Parietal lobe (tissue), 2 donors: ENCODE measurements around the gene LILRA6. TPM values are rescaled to one million over a fixed set of nuclear protein-coding genes. Genes with fewer than 3 reads are reported as not detected.

Experiments used
- small RNA-seq: library from RNA; depleted of rRNA; stranded (forward); fragments of <200 nt; gene quantifications from one replicate; pipeline ENCODE3, GENCODE V24; 2014; ENCODE audit warnings: low replicate concordance
- total RNA-seq: library from RNA; depleted of rRNA; stranded (reverse); fragments of >200 nt; gene quantifications from one replicate; pipeline ENCODE4 v1.2.3, GENCODE V29; 2014

LILRA6 gene
- total RNA-seq, result not detected

DNA sequence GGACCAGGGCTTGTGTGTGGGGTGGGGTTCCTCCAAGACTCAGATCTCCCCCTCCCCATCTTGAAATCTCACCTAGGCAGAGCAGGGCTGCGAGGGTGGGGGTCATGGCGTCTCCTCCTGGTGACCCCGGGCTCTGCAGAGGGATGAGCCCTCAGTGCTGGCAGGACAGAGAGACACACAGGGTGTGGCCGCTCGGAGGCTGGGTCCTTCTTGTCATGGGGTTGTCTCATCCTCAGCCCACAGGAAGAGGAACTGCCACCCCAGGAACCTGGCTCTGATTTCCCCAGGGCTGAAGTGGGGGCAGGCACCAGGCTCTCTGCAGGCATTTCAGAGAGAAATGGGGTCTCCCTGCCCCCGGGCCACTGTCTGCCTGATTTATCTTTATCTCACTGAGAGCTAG is at the start of gene LILRA6:
TSS of gene LILRA6 (minus strand) at position 145 of the 400 bp plus-strand sequence.

GRCh38 chr19:54281007-54281728 is 38.6 kb upstream of the LILRA6 start, which contains the start of gene LILRB2:
Gene LILRB2 (minus strand): TSS chr19:54281110. CDS start chr19:54280496, 614 bp downstream.

DNA sequence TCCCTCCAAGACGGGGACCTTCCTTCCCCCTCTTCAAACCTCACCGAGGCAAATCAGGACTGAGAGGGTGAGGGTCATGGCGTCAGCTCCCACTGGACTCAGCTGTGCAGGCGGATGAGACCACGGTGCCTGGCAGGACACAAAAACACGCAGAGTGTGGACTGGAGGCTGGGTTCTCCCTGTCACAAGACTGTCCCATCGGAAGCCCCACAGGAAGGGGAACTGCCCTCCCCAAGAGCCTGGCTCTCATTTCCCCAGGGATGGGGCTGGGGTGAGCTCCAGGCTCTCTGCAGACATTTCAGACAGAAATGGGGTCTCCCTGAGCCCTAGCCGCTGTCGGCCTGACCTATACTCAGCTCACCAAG is 14.5 kb upstream of the LILRA6 start, which contains the start of gene LILRB5:
TSS of gene LILRB5 (minus strand) at position 158 of the 365 bp plus-strand sequence. CDS start at position 78, 80 bp downstream.

GRCh38 chr19:54222474-54223276 is 19.9 kb downstream of the LILRA6 start, which contains the start of gene LILRB3:
Gene LILRB3 (minus strand): TSS chr19:54223007. CDS start chr19:54222976, 31 bp downstream.

GRCh38 chr19:54191011-54191810 is 51.4 kb downstream of the LILRA6 start, which contains the start of gene TSEN34:
Gene TSEN34 (plus strand): TSS chr19:54191308. CDS start chr19:54191365, 57 bp downstream.

DNA sequence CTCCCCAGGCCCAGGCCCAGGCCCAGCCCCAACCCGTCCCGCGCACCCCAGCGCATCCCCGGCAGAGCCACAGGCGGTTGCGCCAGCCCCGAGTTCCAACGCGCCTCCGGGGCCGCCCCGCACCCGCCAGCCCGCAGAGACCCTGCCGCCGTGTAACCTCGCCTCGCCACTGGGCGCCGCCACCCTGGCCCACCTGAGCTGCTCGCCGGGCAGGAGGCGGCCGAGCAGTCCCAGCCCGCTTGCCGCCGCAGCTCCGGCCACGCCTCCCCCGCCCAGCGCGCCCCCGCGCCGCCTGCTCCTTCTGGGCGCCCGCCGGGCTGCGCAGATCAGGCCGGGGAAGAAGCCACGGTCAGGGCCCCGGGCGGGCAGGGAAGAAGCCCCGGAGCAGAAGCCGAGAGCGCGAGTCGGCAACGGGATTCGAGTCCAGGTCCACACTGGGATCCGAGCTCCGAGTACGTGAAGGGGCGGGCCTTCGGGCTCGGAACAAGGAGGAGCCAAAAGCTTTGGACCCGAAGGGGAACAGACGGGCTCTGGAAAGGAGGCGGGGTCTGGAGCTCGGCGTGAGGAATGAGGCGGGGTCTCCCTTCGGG is 53.4 kb downstream of the LILRA6 start, which contains the start of gene MBOAT7:
TSS of gene MBOAT7 (minus strand) at position 436 of the 590 bp plus-strand sequence. CDS start 1,072 bp downstream, outside the sequence.

Small RNA genes lying within 50 kb of the gene (small RNA-seq; reads per million reads assigned to genes)
- not detected for gene MIR4752
- gene RNU6-1307P, result not detected

Other genes with a start within 250 kb of the LILRA6 start
- not detected for gene VSTM1, start 178.9 kb downstream of the LILRA6 start, total RNA-seq
- not detected for gene TARM1, start 161.4 kb downstream of the LILRA6 start, total RNA-seq
- gene OSCAR, start 142.0 kb downstream of the LILRA6 start, total RNA-seq, result not detected
- 8.1 TPM for gene NDUFA3, start 139.9 kb downstream of the LILRA6 start, total RNA-seq
- 6.3 TPM for gene TFPT, start 127.1 kb downstream of the LILRA6 start, total RNA-seq
- 31.9 TPM for gene PRPF31, start 127.0 kb downstream of the LILRA6 start, total RNA-seq
- 14.1 TPM for gene CNOT3, start 105.0 kb downstream of the LILRA6 start, total RNA-seq
- 4.7 TPM for gene LENG1, start 83.1 kb downstream of the LILRA6 start, total RNA-seq
- gene TMC4, start 69.6 kb downstream of the LILRA6 start, total RNA-seq, result 1.3 TPM
- gene MBOAT7, start 53.2 kb downstream of the LILRA6 start, total RNA-seq, result 26.3 TPM
- gene TSEN34, start 51.5 kb downstream of the LILRA6 start, total RNA-seq, result 26.0 TPM
- 935 TPM for gene RPS9, start 41.9 kb downstream of the LILRA6 start, total RNA-seq
- not detected for gene LILRB3, start 19.8 kb downstream of the LILRA6 start, total RNA-seq
- not detected for gene LILRB5, start 14.5 kb upstream of the LILRA6 start, total RNA-seq
- gene LILRB2, start 38.3 kb upstream of the LILRA6 start, total RNA-seq, result not detected
- 0.63 TPM for gene LILRA5, start 70.4 kb upstream of the LILRA6 start, total RNA-seq
- not detected for gene LILRA4, start 96.4 kb upstream of the LILRA6 start, total RNA-seq
- 1.3 TPM for gene LAIR1, start 122.1 kb upstream of the LILRA6 start, total RNA-seq
- gene TTYH1, start 172.7 kb upstream of the LILRA6 start, total RNA-seq, result 64.5 TPM
- 89.5 TPM for gene LENG8, start 206.4 kb upstream of the LILRA6 start, total RNA-seq
- gene LENG9, start 221.0 kb upstream of the LILRA6 start, total RNA-seq, result 3.4 TPM
- gene CDC42EP5, start 230.5 kb upstream of the LILRA6 start, total RNA-seq, result not detected